PFSK-1 (cell line): ENCODE data around the gene RAD9B.

Experiments used
- FOXP2 ChIP-seq: optimal IDR thresholded peaks from 2 replicates; pipeline ENCODE3; 2011; ENCODE audit warnings: borderline replicate concordance, control low read depth, inconsistent platforms; ENCODE audit not compliant: insufficient read depth; ENCODE audit errors: extremely low read length, extremely low read depth
- POLR2AphosphoS5 ChIP-seq: IDR thresholded peaks from 2 replicates; pipeline ENCODE4 v1.6.1; 2012; ENCODE audit warnings: low read depth, mild to moderate bottlenecking, control low read depth, low read length, moderate library complexity
- SIN3A ChIP-seq: IDR thresholded peaks from 2 replicates; pipeline ENCODE4 v1.6.1; 2012; ENCODE audit warnings: mild to moderate bottlenecking, low read length, moderate library complexity, borderline replicate concordance; ENCODE audit not compliant: insufficient read depth
- TAF1 ChIP-seq: IDR thresholded peaks from 2 replicates; pipeline ENCODE4 v1.6.1; 2012; ENCODE audit warnings: low read length, control low read depth, borderline replicate concordance; ENCODE audit not compliant: insufficient read depth
- TF ChIP-seq, protein P1 (sequence below), 2 experiments: IDR thresholded peaks; 2 replicates each; pipeline versions ENCODE4 v1.6.1 to v1.8.0; 2011 to 2012; ENCODE audit warnings: low read depth in 2 of 2, low read length in 2 of 2, control low read depth in 1 of 2, inconsistent platforms in 1 of 2, mild to moderate bottlenecking in 1 of 2, moderate library complexity in 1 of 2; ENCODE audit not compliant: insufficient read depth in 1 of 2

The RAD9B gene

DNA sequence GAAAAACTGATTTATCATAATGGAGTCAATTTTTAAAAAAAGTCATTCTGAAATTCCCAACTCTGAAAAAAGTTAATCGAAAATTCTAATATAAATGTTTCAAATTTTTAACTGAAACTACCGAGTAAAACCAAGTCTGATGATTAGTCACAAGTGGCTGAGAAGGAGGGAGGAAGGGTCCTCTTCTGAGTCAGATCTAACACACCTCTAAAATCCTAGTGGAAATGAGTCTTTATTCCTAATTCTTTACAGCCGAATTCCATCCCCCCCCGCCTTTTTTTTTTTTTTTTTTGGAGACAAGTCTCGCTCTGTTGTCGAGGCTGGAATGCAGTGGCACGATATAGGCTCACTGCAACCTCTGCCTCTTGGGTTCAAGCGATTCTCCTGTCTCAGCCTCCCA, 37.9 kb downstream of the RAD9B start:
- TF ChIP-seq, protein P1, sequence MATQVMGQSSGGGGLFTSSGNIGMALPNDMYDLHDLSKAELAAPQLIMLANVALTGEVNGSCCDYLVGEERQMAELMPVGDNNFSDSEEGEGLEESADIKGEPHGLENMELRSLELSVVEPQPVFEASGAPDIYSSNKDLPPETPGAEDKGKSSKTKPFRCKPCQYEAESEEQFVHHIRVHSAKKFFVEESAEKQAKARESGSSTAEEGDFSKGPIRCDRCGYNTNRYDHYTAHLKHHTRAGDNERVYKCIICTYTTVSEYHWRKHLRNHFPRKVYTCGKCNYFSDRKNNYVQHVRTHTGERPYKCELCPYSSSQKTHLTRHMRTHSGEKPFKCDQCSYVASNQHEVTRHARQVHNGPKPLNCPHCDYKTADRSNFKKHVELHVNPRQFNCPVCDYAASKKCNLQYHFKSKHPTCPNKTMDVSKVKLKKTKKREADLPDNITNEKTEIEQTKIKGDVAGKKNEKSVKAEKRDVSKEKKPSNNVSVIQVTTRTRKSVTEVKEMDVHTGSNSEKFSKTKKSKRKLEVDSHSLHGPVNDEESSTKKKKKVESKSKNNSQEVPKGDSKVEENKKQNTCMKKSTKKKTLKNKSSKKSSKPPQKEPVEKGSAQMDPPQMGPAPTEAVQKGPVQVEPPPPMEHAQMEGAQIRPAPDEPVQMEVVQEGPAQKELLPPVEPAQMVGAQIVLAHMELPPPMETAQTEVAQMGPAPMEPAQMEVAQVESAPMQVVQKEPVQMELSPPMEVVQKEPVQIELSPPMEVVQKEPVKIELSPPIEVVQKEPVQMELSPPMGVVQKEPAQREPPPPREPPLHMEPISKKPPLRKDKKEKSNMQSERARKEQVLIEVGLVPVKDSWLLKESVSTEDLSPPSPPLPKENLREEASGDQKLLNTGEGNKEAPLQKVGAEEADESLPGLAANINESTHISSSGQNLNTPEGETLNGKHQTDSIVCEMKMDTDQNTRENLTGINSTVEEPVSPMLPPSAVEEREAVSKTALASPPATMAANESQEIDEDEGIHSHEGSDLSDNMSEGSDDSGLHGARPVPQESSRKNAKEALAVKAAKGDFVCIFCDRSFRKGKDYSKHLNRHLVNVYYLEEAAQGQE (IDR thresholded peaks at IDR 0.05; ENCODE audit: insufficient read depth in 1 of 2, low read depth in 2 of 2, low read length in 2 of 2): no peak
- TF ChIP-seq TAF1 (no peak), POLR2AphosphoS5 (no peak), SIN3A (no peak), FOXP2 (no peak)

DNA sequence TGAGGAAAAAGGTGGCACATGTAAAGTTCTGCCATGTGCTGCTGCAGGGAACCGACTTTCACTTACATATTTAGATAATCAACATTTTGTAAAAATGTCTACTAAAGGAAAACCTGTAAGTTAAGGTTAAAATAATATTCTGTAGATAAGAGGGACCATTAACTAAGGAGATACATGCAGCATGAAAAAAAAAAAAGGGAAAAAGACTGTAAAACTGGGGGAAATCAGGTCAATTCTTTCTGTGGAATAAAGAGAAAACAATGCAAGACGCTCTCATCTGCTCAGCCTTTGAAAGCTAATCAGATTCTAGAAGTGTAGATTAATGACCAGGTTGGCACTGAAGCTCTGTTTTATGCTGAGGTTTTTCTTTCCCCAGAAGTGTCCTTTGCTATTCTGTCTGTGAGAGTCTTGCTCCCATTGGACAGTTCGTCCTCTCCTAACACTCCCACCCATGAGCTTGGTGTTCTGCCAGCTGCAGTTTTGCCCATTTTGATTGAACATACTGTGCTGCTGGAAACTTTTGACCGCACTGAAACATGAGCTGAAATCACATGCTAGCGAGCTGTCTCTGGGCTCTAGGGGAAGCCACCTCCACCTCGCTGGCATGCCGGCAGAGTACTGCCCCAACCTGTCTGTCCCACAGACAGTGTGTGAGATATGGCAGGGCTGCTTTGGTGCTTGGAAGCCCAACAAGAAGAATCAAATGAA, 41.3 kb downstream of the RAD9B start:
- TF ChIP-seq POLR2AphosphoS5 (no peak), SIN3A (no peak), FOXP2 (no peak), TAF1 (no peak)
- TF ChIP-seq, protein P1 (IDR thresholded peaks at IDR 0.05; ENCODE audit: insufficient read depth in 1 of 2, low read depth in 2 of 2, low read length in 2 of 2): no peak

DNA sequence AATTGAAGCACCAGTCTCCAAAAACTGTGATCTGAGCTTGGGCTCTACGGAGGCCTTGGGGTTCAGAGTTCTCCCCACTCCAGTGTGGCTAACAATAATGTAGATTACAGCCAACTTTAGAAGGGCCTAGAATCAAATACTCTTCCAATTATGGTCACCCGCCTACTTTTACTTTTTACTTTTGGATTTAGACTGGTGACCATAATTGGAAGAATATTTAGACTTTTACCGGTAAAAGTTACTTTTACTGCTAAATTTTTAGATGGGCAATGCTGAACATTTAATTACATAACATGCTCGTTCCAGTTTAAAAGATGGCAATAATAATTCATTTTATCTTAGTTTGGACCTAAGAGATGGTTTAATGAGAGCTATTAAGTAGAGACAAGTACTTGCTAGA, 41.8 kb downstream of the RAD9B start:
- TF ChIP-seq, protein P1 (IDR thresholded peaks at IDR 0.05; ENCODE audit: insufficient read depth in 1 of 2, low read depth in 2 of 2, low read length in 2 of 2): no peak
- TF ChIP-seq TAF1 (no peak), POLR2AphosphoS5 (no peak), SIN3A (no peak), FOXP2 (no peak)

DNA sequence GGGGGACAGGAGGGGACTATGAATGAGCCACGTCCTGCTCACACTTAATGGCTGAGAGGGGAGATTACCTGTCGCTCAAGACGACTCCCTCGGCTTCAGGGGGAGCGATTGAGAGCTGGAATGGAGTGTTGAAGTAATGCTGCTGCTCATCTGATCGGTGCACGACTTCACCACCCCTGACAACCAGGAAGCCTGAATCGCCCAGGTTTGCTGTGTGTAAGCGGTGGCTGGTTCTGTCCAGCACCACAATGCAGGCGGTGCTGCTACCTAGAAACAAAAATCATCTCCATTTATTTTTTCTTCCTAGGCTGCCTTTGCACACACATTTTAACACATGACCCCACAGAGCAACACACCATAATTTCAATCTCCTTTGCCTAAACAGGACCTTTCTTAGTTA, 43.7 kb downstream of the RAD9B start:
- TF ChIP-seq, protein P1 (IDR thresholded peaks at IDR 0.05; ENCODE audit: insufficient read depth in 1 of 2, low read depth in 2 of 2, low read length in 2 of 2): 0 out of 4 replicates have a peak, but pooled peaks have one; percentile 25 to 46
- TF ChIP-seq TAF1: no peak

DNA sequence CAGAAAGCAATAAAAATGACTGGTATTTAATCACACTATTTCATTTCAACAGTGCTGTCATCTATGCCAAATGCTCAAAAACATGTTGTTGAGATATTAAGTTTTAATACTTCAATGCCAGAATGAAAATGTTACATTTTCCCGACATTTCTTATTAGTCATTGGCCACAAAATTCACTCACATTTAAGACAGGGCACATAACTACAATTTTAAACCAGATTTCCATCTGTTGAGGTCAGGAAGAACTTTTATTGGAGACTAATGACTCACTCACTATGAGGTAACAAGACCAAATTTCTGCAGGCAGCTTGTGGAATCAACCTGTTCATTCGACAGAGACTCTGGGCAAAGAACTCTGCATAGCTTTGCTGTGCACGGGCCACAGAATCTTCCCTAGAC, 44.2 kb downstream of the RAD9B start:
- TF ChIP-seq TAF1 (no peak), SIN3A (no peak), POLR2AphosphoS5 (no peak), FOXP2 (no peak)
- TF ChIP-seq, protein P1 (IDR thresholded peaks at IDR 0.05; ENCODE audit: insufficient read depth in 1 of 2, low read depth in 2 of 2, low read length in 2 of 2): no peak
